Esophagus squamous epithelium (tissue), 5 donors: ENCODE measurements around the gene CMPK1. TPM values are rescaled to one million over a fixed set of nuclear protein-coding genes. Genes with fewer than 3 reads are reported as not detected.

ENCODE experiments used
- DNase-seq: peaks from one replicate; lab custom pipeline; 2025; lab: John Stamatoyannopoulos, UW
- H3K27ac ChIP-seq, 4 donors: fragments of 200-600 bp; sonication (generic); one replicate each; pipeline ENCODE4 v1.5.1; 2016 to 2019; ENCODE audit warnings: mild to moderate bottlenecking in 1 of 4
- H3K27me3 ChIP-seq, 4 donors: fragments of 200-600 bp; sonication (generic); 1 replicate in 3 of 4; 2 replicates in 1 of 4; pipeline versions ENCODE4 v1.5.1 to v1.6.0; 2017 to 2021; ENCODE audit warnings: antibody characterized with exemption in 1 of 4
- H3K36me3 ChIP-seq, 3 donors: fragments of 200-600 bp; sonication (generic); one replicate each; pipeline ENCODE4 v1.5.1; 2016 to 2019
- H3K4me1 ChIP-seq, 3 donors: fragments of 200-600 bp; sonication (generic); one replicate each; pipeline ENCODE4 v1.5.1; 2017 to 2019
- H3K4me3 ChIP-seq, 4 donors: fragments of 200-600 bp; sonication (generic); 1 replicate in 3 of 4; 2 replicates in 1 of 4; pipeline ENCODE4 v1.5.1; 2016 to 2019; ENCODE audit warnings: mild to moderate bottlenecking in 2 of 4, moderate library complexity in 1 of 4
- H3K9me3 ChIP-seq, 3 donors: fragments of 200-600 bp; sonication (generic); one replicate each; pipeline ENCODE4 v1.5.1; 2016 to 2019
- POLR2A ChIP-seq, 4 donors: fragments of 450-650 bp; IDR thresholded peaks; one replicate each; pipeline ENCODE4 v1.6.1; 2017; ENCODE audit warnings: antibody characterized with exemption in 4 of 4, mild to moderate bottlenecking in 4 of 4, moderate library complexity in 3 of 4
- WGBS, 2 donors: methylation state at CpG; one replicate each; pipeline ENCODE4 v1.1.5; 2018; 5-methylcytosine and 5-hydroxymethylcytosine counted together
- intact Hi-C: fragments of 100-400 bp; cut with DNase I; formaldehyde crosslinking; loops from one replicate; pipeline ENCODE4 v1.15.0; 2022
- total RNA-seq, 4 donors: library from RNA; depleted of rRNA; stranded (reverse); fragments of >200 nt; gene quantifications; one replicate each; pipeline ENCODE4 v1.1.0, GENCODE V29; 2016
- TF ChIP-seq, protein P1 (sequence below), 6 experiments: fragments of 450-650 bp in 4 of 6; fragments of 200-600 bp in 2 of 6; sonication (generic) in 2 of 6; IDR thresholded peaks; one replicate each; pipeline ENCODE4 v1.5.1; 2016 to 2019; ENCODE audit warnings: antibody characterized with exemption in 6 of 6, mild to moderate bottlenecking in 4 of 6, moderate library complexity in 4 of 6
- donor health status: DM: yes; HTN: yes; CAD: no.

CMPK1 gene
- total RNA-seq, 4 donors from 2014 or later: 124 to 177 (median 133) TPM

DNA sequence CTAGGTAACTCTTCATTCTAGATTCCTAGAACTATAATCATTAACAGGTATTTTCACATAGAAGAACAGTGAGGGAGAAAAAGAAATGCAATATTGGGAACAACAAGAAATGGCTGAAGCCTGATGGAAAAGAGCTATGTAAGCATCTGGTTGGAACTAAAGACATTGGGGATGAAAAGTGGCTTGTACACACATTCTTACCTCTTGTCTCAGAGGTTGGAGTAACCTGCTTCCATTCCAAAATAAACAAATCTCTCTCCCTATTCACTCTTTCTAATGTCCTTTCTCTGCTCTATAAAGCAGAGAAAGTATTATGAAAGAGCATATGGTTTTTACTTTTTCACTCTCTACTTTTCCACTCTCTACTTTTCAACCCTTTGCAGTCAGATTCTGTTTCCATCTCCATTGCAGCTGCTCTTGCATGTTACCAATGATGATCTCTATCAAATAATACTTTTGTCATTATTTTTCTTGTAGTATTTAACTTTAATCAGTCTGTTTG lies 37.5 kb downstream of the CMPK1 start:
- Histone ChIP-seq H3K4me3 (no peak overlapping the region), H3K4me1 (no peaks in the 10 kb centered on the region), H3K9me3 (no peaks in the 10 kb centered on the region), H3K27me3 (no peaks in the 10 kb centered on the region), H3K36me3 (peaks cover 5 to 82% (median 39%) of the 10 kb centered on the region in 3 donors), H3K27ac (no peak overlapping the region)
- no peak for DNase-seq
- TF ChIP-seq, protein P1, sequence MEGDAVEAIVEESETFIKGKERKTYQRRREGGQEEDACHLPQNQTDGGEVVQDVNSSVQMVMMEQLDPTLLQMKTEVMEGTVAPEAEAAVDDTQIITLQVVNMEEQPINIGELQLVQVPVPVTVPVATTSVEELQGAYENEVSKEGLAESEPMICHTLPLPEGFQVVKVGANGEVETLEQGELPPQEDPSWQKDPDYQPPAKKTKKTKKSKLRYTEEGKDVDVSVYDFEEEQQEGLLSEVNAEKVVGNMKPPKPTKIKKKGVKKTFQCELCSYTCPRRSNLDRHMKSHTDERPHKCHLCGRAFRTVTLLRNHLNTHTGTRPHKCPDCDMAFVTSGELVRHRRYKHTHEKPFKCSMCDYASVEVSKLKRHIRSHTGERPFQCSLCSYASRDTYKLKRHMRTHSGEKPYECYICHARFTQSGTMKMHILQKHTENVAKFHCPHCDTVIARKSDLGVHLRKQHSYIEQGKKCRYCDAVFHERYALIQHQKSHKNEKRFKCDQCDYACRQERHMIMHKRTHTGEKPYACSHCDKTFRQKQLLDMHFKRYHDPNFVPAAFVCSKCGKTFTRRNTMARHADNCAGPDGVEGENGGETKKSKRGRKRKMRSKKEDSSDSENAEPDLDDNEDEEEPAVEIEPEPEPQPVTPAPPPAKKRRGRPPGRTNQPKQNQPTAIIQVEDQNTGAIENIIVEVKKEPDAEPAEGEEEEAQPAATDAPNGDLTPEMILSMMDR (IDR thresholded peaks at IDR 0.05): no peak
- no peak for TF ChIP-seq POLR2A (IDR thresholded peaks at IDR 0.05)
- intact Hi-C loops: no loop called here

DNA sequence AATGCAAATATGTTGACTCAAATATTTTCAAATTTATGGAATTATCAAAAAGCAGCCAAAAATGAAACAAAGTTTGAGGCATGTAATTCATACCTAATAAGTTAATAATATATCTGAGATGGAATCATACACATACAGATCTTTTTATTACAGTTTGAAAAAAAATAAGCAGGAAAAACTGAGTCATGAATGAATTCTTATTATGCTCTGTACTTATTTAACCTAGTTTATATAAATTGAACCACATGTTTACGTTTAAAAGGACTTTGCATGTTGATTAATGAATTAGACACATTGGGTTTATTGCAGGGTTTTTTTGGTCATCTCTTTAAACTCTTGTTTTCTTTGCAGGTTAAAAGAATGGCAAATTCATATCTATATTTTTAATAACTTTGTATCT lies 40.9 kb downstream of the CMPK1 start:
- H3K4me1 ChIP-seq: no peaks in the 10 kb centered on the region
- H3K27ac ChIP-seq: no peak overlapping the region
- H3K4me3 ChIP-seq: no peak overlapping the region
- H3K36me3 ChIP-seq: peaks cover 0 to 99% (median 28%) of the 10 kb centered on the region in 3 donors
- WGBS, 2 donors: 69 to 83% methylated on average over 1 of the region's 1 CpG
- no peaks in the 10 kb centered on the region for H3K9me3 ChIP-seq
- no peak for DNase-seq
- intact Hi-C loops: no loop called here
- no peaks in the 10 kb centered on the region for H3K27me3 ChIP-seq
- TF ChIP-seq, protein P1 (IDR thresholded peaks at IDR 0.05): no peak
- no peak for TF ChIP-seq POLR2A (IDR thresholded peaks at IDR 0.05)

DNA sequence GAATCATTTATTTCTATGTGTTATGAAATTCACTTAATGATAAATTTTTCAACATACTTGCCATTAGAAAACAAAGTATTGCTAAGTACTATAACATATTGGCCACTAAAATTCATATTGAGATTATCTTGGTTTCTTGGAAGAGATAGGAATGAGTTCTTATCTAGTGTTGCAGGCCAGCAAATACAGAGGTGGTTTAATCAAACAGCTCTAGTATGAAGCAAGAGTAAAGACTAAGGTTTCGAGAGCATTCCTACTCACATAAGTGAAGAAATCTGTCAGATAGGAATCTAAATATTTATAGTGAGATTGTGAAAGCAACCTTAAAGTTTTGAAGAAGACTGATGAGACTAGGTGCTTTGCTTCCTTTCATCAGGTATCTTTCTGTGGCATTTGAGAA lies 44.6 kb downstream of the CMPK1 start:
- Histone ChIP-seq H3K9me3 (no peaks in the 10 kb centered on the region), H3K36me3 (peaks cover 0 to 98% (median 9%) of the 10 kb centered on the region in 3 donors), H3K4me1 (no peaks in the 10 kb centered on the region), H3K27me3 (no peaks in the 10 kb centered on the region), H3K27ac (no peak overlapping the region), H3K4me3 (no peak overlapping the region)
- WGBS, 2 donors: 75 to 96% methylated on average over 1 of the region's 1 CpG
- TF ChIP-seq POLR2A (IDR thresholded peaks at IDR 0.05): no peak
- TF ChIP-seq, protein P1 (IDR thresholded peaks at IDR 0.05): no peak
- no peak for DNase-seq
- intact Hi-C loops: no loop called here

DNA sequence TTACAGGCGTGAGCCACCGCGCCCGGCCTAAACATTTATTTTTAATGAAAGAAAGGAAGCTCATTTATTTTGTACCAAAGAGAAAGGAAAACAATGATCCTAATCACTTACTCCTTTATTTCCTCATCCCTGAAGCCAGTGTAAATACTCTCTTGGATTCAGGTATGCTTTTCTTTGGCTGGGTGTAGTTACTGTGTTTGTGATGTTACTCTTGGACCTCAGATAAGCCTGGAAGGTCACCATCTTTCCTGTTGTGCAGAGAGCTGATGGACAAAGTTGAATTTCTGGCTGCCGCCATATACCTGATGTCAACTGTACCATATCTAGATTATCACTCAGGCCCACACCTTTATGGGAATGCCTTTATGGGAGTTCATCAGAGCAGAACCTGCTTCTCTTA lies 47.1 kb downstream of the CMPK1 start:
- H3K27me3 ChIP-seq: no peaks in the 10 kb centered on the region
- H3K4me1 ChIP-seq: no peaks in the 10 kb centered on the region
- intact Hi-C loops: no loop called here
- peaks cover 0 to 77% (median 0%) of the 10 kb centered on the region in 3 donors for H3K36me3 ChIP-seq
- no peaks in the 10 kb centered on the region for H3K9me3 ChIP-seq
- no peak overlapping the region for H3K27ac ChIP-seq
- no peak for TF ChIP-seq POLR2A (IDR thresholded peaks at IDR 0.05)
- TF ChIP-seq, protein P1 (IDR thresholded peaks at IDR 0.05): no peak
- DNase-seq: no peak
- WGBS, 2 donors: 88 to 94% methylated on average over 5 of the region's 5 CpGs
- no peak overlapping the region for H3K4me3 ChIP-seq

DNA sequence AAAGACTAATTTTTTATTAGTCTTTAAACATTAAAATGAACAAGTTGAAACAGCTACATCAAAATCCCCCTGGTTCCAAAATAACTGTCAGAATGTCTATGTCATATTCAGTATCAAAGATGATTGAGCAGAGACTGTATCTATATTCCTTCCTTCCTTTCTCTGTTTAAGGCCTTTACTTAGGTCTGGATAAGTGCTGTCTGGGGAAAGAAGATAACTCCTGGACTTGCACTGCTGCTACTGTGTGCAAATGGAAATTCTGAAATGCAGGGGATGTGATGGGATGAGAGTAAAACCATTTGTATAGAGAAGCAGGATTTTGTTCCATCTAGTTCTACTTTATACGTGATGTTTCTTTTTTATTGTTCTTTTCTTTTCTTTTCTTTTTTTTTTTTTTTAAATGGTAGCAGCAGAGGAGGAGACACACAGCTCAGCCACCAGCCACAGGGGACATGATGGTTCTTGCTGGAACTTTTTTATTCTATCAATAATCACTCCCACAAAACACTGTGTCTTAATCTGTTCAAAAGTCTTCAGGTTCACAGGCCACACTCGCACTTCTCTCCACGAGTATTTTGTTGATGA lies 48.9 kb downstream of the CMPK1 start:
- intact Hi-C loops: no loop called here
- no peak overlapping the region for H3K4me3 ChIP-seq
- no peaks in the 10 kb centered on the region for H3K4me1 ChIP-seq
- no peaks in the 10 kb centered on the region for H3K9me3 ChIP-seq
- DNase-seq: no peak
- WGBS, 2 donors: 83 to 87% methylated on average over 3 of the region's 3 CpGs
- H3K36me3 ChIP-seq: peaks cover 0 to 60% (median 0%) of the 10 kb centered on the region in 3 donors
- no peak overlapping the region for H3K27ac ChIP-seq
- no peak for TF ChIP-seq POLR2A (IDR thresholded peaks at IDR 0.05)
- H3K27me3 ChIP-seq: no peaks in the 10 kb centered on the region
